Parathyroid adenoma (tissue), 2 donors: ENCODE data around the gene RSPH10B.
"Not testable (repeated sequence)": the region's sequence is repeated elsewhere in the genome, so short reads cannot be mapped to it uniquely, and the experiment has no call there.

ENCODE experiments used
- H2AFZ ChIP-seq: fragments of 300-600 bp; sonication (generic); one replicate; pipeline ENCODE4 v1.7.0; 2017; ENCODE audit warnings: antibody characterized with exemption, mild to moderate bottlenecking
- H3K27ac ChIP-seq: fragments of 300-600 bp; sonication (generic); one replicate; pipeline ENCODE4 v1.7.0; 2017
- H3K27me3 ChIP-seq: fragments of 300-600 bp; sonication (generic); one replicate; pipeline ENCODE4 v1.7.0; 2017; ENCODE audit warnings: low read length; ENCODE audit not compliant: control insufficient read depth, insufficient read depth
- H3K36me3 ChIP-seq: fragments of 300-600 bp; sonication (generic); one replicate; pipeline ENCODE4 v1.7.0; 2017; ENCODE audit warnings: low read length; ENCODE audit not compliant: control insufficient read depth, insufficient read depth
- H3K4me1 ChIP-seq: fragments of 300-600 bp; sonication (generic); one replicate; pipeline ENCODE4 v1.7.0; 2017; ENCODE audit warnings: control low read depth
- H3K4me2 ChIP-seq: fragments of 300-600 bp; sonication (generic); one replicate; pipeline ENCODE4 v1.7.0; 2017; ENCODE audit warnings: low read length
- H3K4me3 ChIP-seq: fragments of 300-600 bp; sonication (generic); one replicate; pipeline ENCODE4 v1.7.0; 2017; ENCODE audit warnings: low read depth, low read length
- H3K79me2 ChIP-seq: fragments of 300-600 bp; sonication (generic); one replicate; pipeline ENCODE4 v1.7.0; 2017; ENCODE audit warnings: control low read depth
- H3K9ac ChIP-seq: fragments of 300-600 bp; sonication (generic); one replicate; pipeline ENCODE4 v1.7.0; 2017; ENCODE audit warnings: mild to moderate bottlenecking
- H3K9me3 ChIP-seq: fragments of 300-600 bp; sonication (generic); one replicate; pipeline ENCODE4 v1.7.0; 2017; ENCODE audit warnings: low read length; ENCODE audit not compliant: control insufficient read depth
- donor health status: primary hyperparathyroidism.

Gene RSPH10B

DNA sequence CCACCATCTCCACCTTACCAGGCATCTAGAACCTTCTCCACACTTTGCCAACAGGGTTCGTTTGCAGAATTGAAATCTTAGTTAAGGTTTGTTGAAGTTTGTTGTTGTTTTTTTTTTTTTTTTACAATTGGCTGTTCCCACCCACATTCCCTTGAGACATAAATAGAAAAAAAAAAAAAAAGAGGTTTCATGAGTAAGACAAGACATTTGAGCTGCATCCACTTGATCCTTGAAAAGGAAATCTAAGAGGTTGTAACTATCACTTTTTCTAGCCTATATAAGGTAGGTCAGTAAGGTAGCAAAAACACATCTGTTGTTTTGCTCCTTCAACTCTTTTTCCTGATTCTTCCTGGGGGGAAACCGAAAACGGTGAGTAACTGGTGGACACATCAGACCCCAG lies 90.9 kb downstream of the RSPH10B start:
- H2AFZ ChIP-seq, H3K79me2 ChIP-seq, H3K9ac ChIP-seq, H3K4me2 ChIP-seq, H3K27me3 ChIP-seq, H3K4me1 ChIP-seq, H3K27ac ChIP-seq, H3K36me3 ChIP-seq, H3K9me3 ChIP-seq, H3K4me3 ChIP-seq: not testable (repeated sequence)
